ENCODE data around the gene CACNG4. TPM values are rescaled to one million over a fixed set of nuclear protein-coding genes. Genes with fewer than 3 reads are reported as not detected.

CACNG4 gene
- polyA plus RNA-seq, 2 of the 4 experiments (the other 2 are of a cell fraction) = 6.2 to 10.2 TPM

GRCh38 chr17:67017910-67018309 is 53.4 kb downstream of the CACNG4 start:
- Histone ChIP-seq H3K9me3 (no peaks in the 10 kb centered on the region), H3K4me2 (no peak overlapping the region), H3K27ac (no peak overlapping the region), H3K4me3 (no peak overlapping the region), H3K4me1 (no peaks in the 10 kb centered on the region)
- CTCF ChIA-PET = interaction anchor here (1.3 kb wide), 1 partner anchor 10 kb away, joined by 3 read pairs; no protein-coding TSS in a partner anchor
- ATAC-seq (no peak), DNase-seq (ENCODE audit: low read depth in 1 of 2, low spot score in 1 of 2) (no peak), FAIRE-seq (no peak)
- TF ChIP-seq HES2 (IDR thresholded peaks at IDR 0.05) (no peak), POLR2A (IDR thresholded peaks at IDR 0.05; ENCODE audit: low read length) (no peak), HDAC2 (IDR thresholded peaks at IDR 0.05) (no peak), ELK1 (IDR thresholded peaks at IDR 0.05; ENCODE audit: low read depth, low read length) (no peak), ZNF302 (CRISPR knock-in tag; IDR thresholded peaks at IDR 0.05) (no peak), GATA3 (IDR thresholded peaks at IDR 0.05; ENCODE audit: borderline replicate concordance) (no peak), RAD21 (conservative IDR thresholded peaks at IDR 0.05 in 1 of 2, IDR thresholded peaks at IDR 0.05 in 1 of 2) (no peak), ZSCAN20 (CRISPR knock-in tag; IDR thresholded peaks at IDR 0.05) (no peak), CHD4 (IDR thresholded peaks at IDR 0.05; ENCODE audit: borderline replicate concordance) (no peak), HOXB5 (CRISPR knock-in tag; IDR thresholded peaks at IDR 0.05) (no peak), PBX3 (IDR thresholded peaks at IDR 0.05) (no peak), HEYL (CRISPR knock-in tag; IDR thresholded peaks at IDR 0.05) (no peak), JUNB (IDR thresholded peaks at IDR 0.05) (no peak), NFE2L2 (conservative IDR thresholded peaks at IDR 0.05; ENCODE audit: low read length) (no peak), BHLHE40 (IDR thresholded peaks at IDR 0.05; ENCODE audit: low read depth, low read length) (no peak), FOSB (CRISPR knock-in tag; IDR thresholded peaks at IDR 0.05) (no peak), HOXB13 (CRISPR knock-in tag; IDR thresholded peaks at IDR 0.05; ENCODE audit: low read depth) (no peak)
- WGBS (ENCODE audit: missing lambda C conversion rate) = 78% methylated on average over 14 of the region's 14 CpGs
- POLR2A ChIA-PET = no interaction called here

- FAIRE-seq (no peak), ATAC-seq (no peak; a peak in 1 of 6 replicates), DNase-seq (ENCODE audit: low read depth in 1 of 2, low spot score in 1 of 2) (no peak)
- TF ChIP-seq CBX2 (IDR thresholded peaks at IDR 0.05; ENCODE audit: borderline replicate concordance, low read depth) = no peak
- no peak for TF ChIP-seq RFX5 (IDR thresholded peaks at IDR 0.05)
- no peak for TF ChIP-seq ZC3H11A (IDR thresholded peaks at IDR 0.05)
- TF ChIP-seq HEYL (CRISPR knock-in tag; IDR thresholded peaks at IDR 0.05) = no peak
- no peak for TF ChIP-seq PHF8 (IDR thresholded peaks at IDR 0.05; ENCODE audit: borderline replicate concordance, low read depth)
- TF ChIP-seq KDM1A (IDR thresholded peaks at IDR 0.05; ENCODE audit: low read depth) = no peak
- TF ChIP-seq ZSCAN20 (CRISPR knock-in tag; IDR thresholded peaks at IDR 0.05) = no peak
- TF ChIP-seq JUNB (IDR thresholded peaks at IDR 0.05) = no peak
- no peak for TF ChIP-seq FOSB (CRISPR knock-in tag; IDR thresholded peaks at IDR 0.05)
- TF ChIP-seq BHLHE40 (IDR thresholded peaks at IDR 0.05; ENCODE audit: low read depth, low read length) = no peak
- no peak for TF ChIP-seq EP300 (IDR thresholded peaks at IDR 0.05)
- no peak overlapping the region for H3K27ac ChIP-seq
- H3K9me3 ChIP-seq = no peaks in the 10 kb centered on the region
- CTCF ChIA-PET = interaction anchor here (1.6 kb wide), 1 partner anchor 139 kb away, joined by 3 read pairs; no protein-coding TSS in a partner anchor
- H3K4me3 ChIP-seq = no peak overlapping the region
- no peaks in the 10 kb centered on the region for H3K4me1 ChIP-seq
- POLR2A ChIA-PET = no interaction called here
- no peak overlapping the region for H3K4me2 ChIP-seq
- WGBS (ENCODE audit: missing lambda C conversion rate) = 68% methylated on average over 12 of the region's 12 CpGs
Measured at GRCh38 chr17:67018471-67019434, 54.2 kb downstream of the CACNG4 start.

Measured in A549 (cell line).